GM23248 (cell line): Measurements from ENCODE around the gene ARIH2. TPM values are rescaled to one million over a fixed set of nuclear protein-coding genes. Genes with fewer than 3 reads are reported as not detected.

Source experiments
- DNase-seq: peaks from one replicate; pipeline ENCODE4 v3.0.0-alpha.2; 2015
- H2AFZ ChIP-seq: fragments of 200-600 bp; sonication (generic); 2 replicates; pipeline ENCODE4 v1.6.1; 2016; ENCODE audit warnings: antibody characterized with exemption
- H3F3A ChIP-seq: fragments of 200-600 bp; sonication (generic); 2 replicates; pipeline ENCODE4 v1.6.1; 2016; ENCODE audit warnings: mild to moderate bottlenecking, antibody characterized with exemption, mixed run types; ENCODE audit not compliant: insufficient read depth
- H3K27ac ChIP-seq: fragments of 200-600 bp; sonication (generic); 2 replicates; pipeline ENCODE4 v1.5.1; 2016; ENCODE audit warnings: mild to moderate bottlenecking
- H3K27me3 ChIP-seq: fragments of 200-600 bp; sonication (generic); replicated peaks from 2 replicates; pipeline ENCODE4 v1.6.1; 2016; ENCODE audit warnings: mild to moderate bottlenecking; ENCODE audit not compliant: insufficient read depth
- H3K36me3 ChIP-seq: fragments of 200-600 bp; sonication (generic); 2 replicates; pipeline ENCODE4 v1.6.1; 2016; ENCODE audit warnings: low read depth, mild to moderate bottlenecking
- H3K4me1 ChIP-seq: fragments of 200-600 bp; sonication (generic); 2 replicates; pipeline ENCODE4 v1.6.1; 2016; ENCODE audit warnings: mild to moderate bottlenecking; ENCODE audit not compliant: insufficient read depth
- H3K4me2 ChIP-seq: fragments of 200-600 bp; sonication (generic); one replicate; pipeline ENCODE4 v1.6.1; 2016; ENCODE audit warnings: mild to moderate bottlenecking; ENCODE audit not compliant: unreplicated experiment
- H3K4me3 ChIP-seq: fragments of 200-600 bp; sonication (generic); 2 replicates; pipeline ENCODE4 v1.5.1; 2016; ENCODE audit warnings: mild to moderate bottlenecking
- H3K79me2 ChIP-seq: fragments of 200-600 bp; sonication (generic); 2 replicates; pipeline ENCODE4 v1.6.1; 2016; ENCODE audit warnings: mild to moderate bottlenecking; ENCODE audit not compliant: insufficient read depth
- H3K9ac ChIP-seq: fragments of 200-600 bp; sonication (generic); 2 replicates; pipeline ENCODE4 v1.6.1; 2016; ENCODE audit warnings: mild to moderate bottlenecking
- H3K9me2 ChIP-seq: fragments of 200-600 bp; sonication (generic); 2 replicates; pipeline ENCODE4 v1.6.1; 2016; ENCODE audit warnings: mixed run types, mild to moderate bottlenecking, moderate library complexity; ENCODE audit not compliant: insufficient read depth
- H3K9me3 ChIP-seq: fragments of 200-600 bp; sonication (generic); one replicate; pipeline ENCODE4 v1.6.1; 2017; ENCODE audit warnings: low read depth
- H4K20me1 ChIP-seq: fragments of 200-600 bp; sonication (generic); 2 replicates; pipeline ENCODE4 v1.6.0; 2016; ENCODE audit not compliant: insufficient read depth
- EZH2 ChIP-seq: fragments of 200-600 bp; sonication (generic); IDR thresholded peaks from 2 replicates; pipeline ENCODE4 v1.6.1; 2018; ENCODE audit warnings: antibody characterized with exemption, mild to moderate bottlenecking; ENCODE audit not compliant: insufficient read depth, poor library complexity, severe bottlenecking
- EZH2phosphoT487 ChIP-seq: fragments of 200-600 bp; sonication (generic); IDR thresholded peaks from 2 replicates; pipeline ENCODE4 v1.6.1; 2018; ENCODE audit warnings: antibody characterized with exemption, moderate library complexity, mild to moderate bottlenecking, low read depth; ENCODE audit not compliant: insufficient read depth
- WGBS, 2 experiments: methylation state at CpG; one replicate each; pipeline ENCODE4 v1.1.6; 2015 to 2017; ENCODE audit warnings: low lambda C conversion rate in 2 of 2, low coverage in 1 of 2; ENCODE audit errors: missing lambda C conversion rate in 2 of 2; 5-methylcytosine and 5-hydroxymethylcytosine counted together
- in situ Hi-C: fragments of 300-500 bp; cut with MboI; formaldehyde crosslinking; loops from 2 replicates; pipeline ENCODE4 v1.15.0; 2020
- polyA plus RNA-seq: library from polyadenylated mRNA; unstranded; fragments of >200 nt; fragmentation: Nextera tagmentation; extraction: Ambion mirVana; gene quantifications from 2 replicates; pipeline ENCODE4 v1.2.1, GENCODE V29; 2016
- total RNA-seq: library from RNA; depleted of rRNA; stranded (reverse); fragments of >200 nt; shearing (Covaris generic); gene quantifications from 2 replicates; pipeline ENCODE4 v1.2.3, GENCODE V29; 2014

ARIH2 gene
- total and polyA plus RNA-seq, 2 experiments from 2014 or later = 59.7 to 102 TPM

- Histone ChIP-seq H3K4me3 (peak within 1 kb of the TSS; percentile 95), H3K27me3 (no peaks in the 10 kb centered on the region), H3K27ac (peak within 1 kb of the TSS; percentile 73), H3K9me3 (no peaks in the 10 kb centered on the region), H3F3A (peaks cover 76% of the 10 kb centered on the region), H2AFZ (peak within 1 kb of the TSS; percentile 63), H3K79me2 (peaks cover 53% of the 10 kb centered on the region), H3K36me3 (peaks cover 31% of the 10 kb centered on the region), H3K9ac (peak within 1 kb of the TSS; percentile 95), H4K20me1 (no peaks in the 10 kb centered on the region), H3K4me1 (peaks cover 22% of the 10 kb centered on the region), H3K4me2 (peak within 1 kb of the TSS; percentile 98), H3K9me2 (no peaks in the 10 kb centered on the region)
- TF ChIP-seq EZH2 (no peak), EZH2phosphoT487 (no peak)
- 1% methylated on average over 55 of the region's 55 CpGs for WGBS, 2 experiments
- in situ Hi-C loops = no loop called here
- DNase-seq = peak; percentile 98
Observed at GRCh38 chr3:49028673-49029562, 110.3 kb downstream of the ARIH2 start, which contains the start of gene IMPDH2. TSS of gene IMPDH2 (minus strand) at chr3:49029398. CDS start at chr3:49029350, 48 bp downstream.

GRCh38 chr3:49029563-49029884, 110.9 kb downstream of the ARIH2 start:
- H3K4me3 ChIP-seq = peak overlapping the region; percentile 95
- in situ Hi-C loops = no loop called here
- no peaks in the 10 kb centered on the region for H4K20me1 ChIP-seq

GRCh38 chr3:49030321-49030720, 111.7 kb downstream of the ARIH2 start:
- peaks cover 22% of the 10 kb centered on the region for H3K4me1 ChIP-seq
- peak overlapping the region; percentile 73; the same call in 1 of the 2 replicates for H3K27ac ChIP-seq
- no peaks in the 10 kb centered on the region for H3K9me3 ChIP-seq
- no peaks in the 10 kb centered on the region for H3K27me3 ChIP-seq
- DNase-seq = no peak
- H4K20me1 ChIP-seq = no peaks in the 10 kb centered on the region
- no peak overlapping the region for H2AFZ ChIP-seq
- H3K9me2 ChIP-seq = no peaks in the 10 kb centered on the region
- no peak for TF ChIP-seq EZH2phosphoT487
- TF ChIP-seq EZH2 = no peak
- in situ Hi-C loops = no loop called here
- H3F3A ChIP-seq = peaks cover 62% of the 10 kb centered on the region
- no peak overlapping the region for H3K4me2 ChIP-seq
- WGBS, 2 experiments = 93 to 94% methylated on average over 6 of the region's 6 CpGs
- no peak overlapping the region for H3K4me3 ChIP-seq
- H3K79me2 ChIP-seq = peaks cover 48% of the 10 kb centered on the region
- no peak overlapping the region for H3K9ac ChIP-seq
- peaks cover 19% of the 10 kb centered on the region for H3K36me3 ChIP-seq

More at GRCh38 chr3:49029563-49029884, 110.9 kb downstream of the ARIH2 start:
- Histone ChIP-seq H2AFZ (peak overlapping the region; percentile 63), H3F3A (peaks cover 70% of the 10 kb centered on the region), H3K9me2 (no peaks in the 10 kb centered on the region), H3K27me3 (no peaks in the 10 kb centered on the region), H3K27ac (peak overlapping the region; percentile 73), H3K4me1 (peaks cover 22% of the 10 kb centered on the region), H3K79me2 (peaks cover 48% of the 10 kb centered on the region), H3K9ac (peak overlapping the region; percentile 95), H3K4me2 (peak overlapping the region; percentile 98), H3K9me3 (no peaks in the 10 kb centered on the region), H3K36me3 (peaks cover 27% of the 10 kb centered on the region)
- no peak for DNase-seq
- 1% methylated on average over 7 of the region's 7 CpGs for WGBS, 2 experiments
- TF ChIP-seq EZH2 = no peak
- no peak for TF ChIP-seq EZH2phosphoT487

- no peaks in the 10 kb centered on the region for H3K27me3 ChIP-seq
- H3K9me3 ChIP-seq = no peaks in the 10 kb centered on the region
- no peak overlapping the region for H3K9ac ChIP-seq
- H3K4me3 ChIP-seq = no peak overlapping the region
- TF ChIP-seq EZH2phosphoT487 = no peak
- TF ChIP-seq EZH2 = no peak
- peaks cover 47% of the 10 kb centered on the region for H3F3A ChIP-seq
- peaks cover 14% of the 10 kb centered on the region for H3K4me1 ChIP-seq
- in situ Hi-C loops = no loop called here
- H3K4me2 ChIP-seq = no peak overlapping the region
- peak; percentile 29 for DNase-seq
- 79 to 84% methylated on average over 6 of the region's 6 CpGs for WGBS, 2 experiments
- no peak overlapping the region for H2AFZ ChIP-seq
- no peaks in the 10 kb centered on the region for H3K9me2 ChIP-seq
- peaks cover 19% of the 10 kb centered on the region for H3K36me3 ChIP-seq
- peak overlapping the region; percentile 21 for H3K27ac ChIP-seq
- H4K20me1 ChIP-seq = no peaks in the 10 kb centered on the region
- peaks cover 33% of the 10 kb centered on the region for H3K79me2 ChIP-seq
Observed at GRCh38 chr3:49032646-49033304, 114.1 kb downstream of the ARIH2 start.
